ENCODE measurements around the gene VAT1L. TPM values are rescaled to one million over a fixed set of nuclear protein-coding genes. Genes with fewer than 3 reads are reported as not detected.

VAT1L gene
- polyA plus RNA-seq, 1 of the 3 experiments (the other 2 are of a cell fraction): 52.5 TPM

DNA sequence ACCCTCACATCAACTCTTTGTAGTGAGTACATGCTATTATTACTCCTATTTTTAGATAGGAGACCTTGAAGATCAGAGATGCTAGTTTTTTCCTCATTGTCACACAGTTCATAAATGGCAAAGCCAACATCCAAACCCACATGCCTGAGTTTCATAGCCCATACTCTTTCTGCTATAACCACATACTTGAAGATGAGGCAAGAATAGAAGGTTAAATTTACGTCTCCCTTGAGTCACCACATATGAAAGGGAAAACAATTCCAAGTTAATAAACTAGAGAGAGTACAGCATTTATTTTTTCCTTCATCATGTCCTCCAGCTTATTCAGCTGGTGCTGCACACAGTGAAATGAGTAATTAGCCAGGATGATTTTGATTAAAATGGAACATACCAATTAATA is 42.4 kb upstream of the VAT1L start:
- no peaks in the 10 kb centered on the region; the same call in 1 of the 2 replicates for H3K27me3 ChIP-seq (ENCODE audit: insufficient read depth)
- 71% methylated on average over 1 of the region's 1 CpG for WGBS (ENCODE audit: low lambda C conversion rate)
- no peaks in the 10 kb centered on the region for H3K9me3 ChIP-seq
- no peaks in the 10 kb centered on the region for H4K20me1 ChIP-seq (ENCODE audit: insufficient read depth)
- no peaks in the 10 kb centered on the region for H3K36me3 ChIP-seq (replicated peaks in 1 of 2; ENCODE audit: control insufficient read depth in 1 of 2, insufficient read depth in 2 of 2, low read length in 1 of 2)
- no peaks in the 10 kb centered on the region for H3K4me1 ChIP-seq (ENCODE audit: control insufficient read depth in 1 of 2, insufficient read depth in 2 of 2, low read depth in 1 of 2, low read length in 1 of 2)
- no peaks in the 10 kb centered on the region for H3F3A ChIP-seq (replicated peaks; ENCODE audit: insufficient read depth)
- ChIA-PET CTCF (no interaction called here), POLR2A (no interaction called here)
- DNase-seq: no peak
- H3K4me3 ChIP-seq (ENCODE audit: low read depth in 2 of 2, low read length in 1 of 2): no peak overlapping the region
- no peak overlapping the region for H2AFZ ChIP-seq (ENCODE audit: low read depth)
- TF ChIP-seq FOXM1 (IDR thresholded peaks at IDR 0.05; ENCODE audit: low read depth): no peak
- TF ChIP-seq FOSL2 (IDR thresholded peaks at IDR 0.05; ENCODE audit: borderline replicate concordance, low read depth): no peak
- TF ChIP-seq MXI1 (IDR thresholded peaks at IDR 0.05; ENCODE audit: low read depth, low read length): no peak
- TF ChIP-seq, protein P1, sequence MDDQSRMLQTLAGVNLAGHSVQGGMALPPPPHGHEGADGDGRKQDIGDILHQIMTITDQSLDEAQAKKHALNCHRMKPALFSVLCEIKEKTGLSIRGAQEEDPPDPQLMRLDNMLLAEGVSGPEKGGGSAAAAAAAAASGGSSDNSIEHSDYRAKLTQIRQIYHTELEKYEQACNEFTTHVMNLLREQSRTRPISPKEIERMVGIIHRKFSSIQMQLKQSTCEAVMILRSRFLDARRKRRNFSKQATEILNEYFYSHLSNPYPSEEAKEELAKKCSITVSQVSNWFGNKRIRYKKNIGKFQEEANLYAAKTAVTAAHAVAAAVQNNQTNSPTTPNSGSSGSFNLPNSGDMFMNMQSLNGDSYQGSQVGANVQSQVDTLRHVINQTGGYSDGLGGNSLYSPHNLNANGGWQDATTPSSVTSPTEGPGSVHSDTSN (IDR thresholded peaks at IDR 0.05): no peak
- TF ChIP-seq SMC3 (IDR thresholded peaks at IDR 0.05; ENCODE audit: low read depth, low read length): no peak
- no peak for TF ChIP-seq TCF12 (IDR thresholded peaks at IDR 0.05)
- no peak for TF ChIP-seq SIN3A (IDR thresholded peaks at IDR 0.05; ENCODE audit: borderline replicate concordance, low read depth, low read length)
- no peak for TF ChIP-seq RAD21 (IDR thresholded peaks at IDR 0.05; ENCODE audit: low read length)
- TF ChIP-seq, protein P2, sequence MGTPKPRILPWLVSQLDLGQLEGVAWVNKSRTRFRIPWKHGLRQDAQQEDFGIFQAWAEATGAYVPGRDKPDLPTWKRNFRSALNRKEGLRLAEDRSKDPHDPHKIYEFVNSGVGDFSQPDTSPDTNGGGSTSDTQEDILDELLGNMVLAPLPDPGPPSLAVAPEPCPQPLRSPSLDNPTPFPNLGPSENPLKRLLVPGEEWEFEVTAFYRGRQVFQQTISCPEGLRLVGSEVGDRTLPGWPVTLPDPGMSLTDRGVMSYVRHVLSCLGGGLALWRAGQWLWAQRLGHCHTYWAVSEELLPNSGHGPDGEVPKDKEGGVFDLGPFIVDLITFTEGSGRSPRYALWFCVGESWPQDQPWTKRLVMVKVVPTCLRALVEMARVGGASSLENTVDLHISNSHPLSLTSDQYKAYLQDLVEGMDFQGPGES (IDR thresholded peaks at IDR 0.05; ENCODE audit: low read depth, low read length): no peak
- TF ChIP-seq, protein P3, sequence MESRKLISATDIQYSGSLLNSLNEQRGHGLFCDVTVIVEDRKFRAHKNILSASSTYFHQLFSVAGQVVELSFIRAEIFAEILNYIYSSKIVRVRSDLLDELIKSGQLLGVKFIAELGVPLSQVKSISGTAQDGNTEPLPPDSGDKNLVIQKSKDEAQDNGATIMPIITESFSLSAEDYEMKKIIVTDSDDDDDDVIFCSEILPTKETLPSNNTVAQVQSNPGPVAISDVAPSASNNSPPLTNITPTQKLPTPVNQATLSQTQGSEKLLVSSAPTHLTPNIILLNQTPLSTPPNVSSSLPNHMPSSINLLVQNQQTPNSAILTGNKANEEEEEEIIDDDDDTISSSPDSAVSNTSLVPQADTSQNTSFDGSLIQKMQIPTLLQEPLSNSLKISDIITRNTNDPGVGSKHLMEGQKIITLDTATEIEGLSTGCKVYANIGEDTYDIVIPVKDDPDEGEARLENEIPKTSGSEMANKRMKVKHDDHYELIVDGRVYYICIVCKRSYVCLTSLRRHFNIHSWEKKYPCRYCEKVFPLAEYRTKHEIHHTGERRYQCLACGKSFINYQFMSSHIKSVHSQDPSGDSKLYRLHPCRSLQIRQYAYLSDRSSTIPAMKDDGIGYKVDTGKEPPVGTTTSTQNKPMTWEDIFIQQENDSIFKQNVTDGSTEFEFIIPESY (IDR thresholded peaks at IDR 0.05; ENCODE audit: borderline replicate concordance, low read depth): no peak
- TF ChIP-seq JUND (IDR thresholded peaks at IDR 0.05): no peak
- TF ChIP-seq ELF1 (IDR thresholded peaks at IDR 0.05): no peak
- TF ChIP-seq, protein P4, sequence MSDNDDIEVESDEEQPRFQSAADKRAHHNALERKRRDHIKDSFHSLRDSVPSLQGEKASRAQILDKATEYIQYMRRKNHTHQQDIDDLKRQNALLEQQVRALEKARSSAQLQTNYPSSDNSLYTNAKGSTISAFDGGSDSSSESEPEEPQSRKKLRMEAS (IDR thresholded peaks at IDR 0.05; ENCODE audit: low read depth): no peak
- TF ChIP-seq RFX5 (IDR thresholded peaks at IDR 0.05; ENCODE audit: low read length): no peak
- TF ChIP-seq RCOR1 (IDR thresholded peaks at IDR 0.05; ENCODE audit: low read length): no peak
- TF ChIP-seq, protein P5, sequence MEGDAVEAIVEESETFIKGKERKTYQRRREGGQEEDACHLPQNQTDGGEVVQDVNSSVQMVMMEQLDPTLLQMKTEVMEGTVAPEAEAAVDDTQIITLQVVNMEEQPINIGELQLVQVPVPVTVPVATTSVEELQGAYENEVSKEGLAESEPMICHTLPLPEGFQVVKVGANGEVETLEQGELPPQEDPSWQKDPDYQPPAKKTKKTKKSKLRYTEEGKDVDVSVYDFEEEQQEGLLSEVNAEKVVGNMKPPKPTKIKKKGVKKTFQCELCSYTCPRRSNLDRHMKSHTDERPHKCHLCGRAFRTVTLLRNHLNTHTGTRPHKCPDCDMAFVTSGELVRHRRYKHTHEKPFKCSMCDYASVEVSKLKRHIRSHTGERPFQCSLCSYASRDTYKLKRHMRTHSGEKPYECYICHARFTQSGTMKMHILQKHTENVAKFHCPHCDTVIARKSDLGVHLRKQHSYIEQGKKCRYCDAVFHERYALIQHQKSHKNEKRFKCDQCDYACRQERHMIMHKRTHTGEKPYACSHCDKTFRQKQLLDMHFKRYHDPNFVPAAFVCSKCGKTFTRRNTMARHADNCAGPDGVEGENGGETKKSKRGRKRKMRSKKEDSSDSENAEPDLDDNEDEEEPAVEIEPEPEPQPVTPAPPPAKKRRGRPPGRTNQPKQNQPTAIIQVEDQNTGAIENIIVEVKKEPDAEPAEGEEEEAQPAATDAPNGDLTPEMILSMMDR (IDR thresholded peaks at IDR 0.05): no peak
- no peaks in the 10 kb centered on the region for H3K9me2 ChIP-seq
- no peak overlapping the region for H3K27ac ChIP-seq (ENCODE audit: low read depth in 2 of 2, low read length in 1 of 2)
- H3K79me2 ChIP-seq (ENCODE audit: insufficient read depth): no peaks in the 10 kb centered on the region
- no peak overlapping the region for H3K4me2 ChIP-seq
- no peak overlapping the region for H3K9ac ChIP-seq
